ENCODE data around the gene BRWD1. TPM values are rescaled to one million over a fixed set of nuclear protein-coding genes. Genes with fewer than 3 reads are reported as not detected.
A peak's percentile ranks its signal among the peaks of the same experiment; 100 is the strongest.

The BRWD1 gene
- total and polyA plus RNA-seq, 2 of the 8 experiments (the other 6 are each of a cell fraction or from before 2014, with no cell fraction given), result 9.3 to 45.2 TPM

GRCh38 chr21:39182484-39183271 is 130.8 kb downstream of the BRWD1 start:
- H3K9me3 ChIP-seq (ENCODE audit: insufficient read depth in 2 of 2, low read depth in 1 of 2, low read length in 1 of 2), result no peaks in the 10 kb centered on the region
- H2BK5ac ChIP-seq (ENCODE audit: low read depth, low read length), result peak overlapping the region; percentile 98
- TF ChIP-seq SIRT6 (IDR thresholded peaks at IDR 0.05; ENCODE audit: low read length), result no peak
- no peak for TF ChIP-seq EP300 (IDR thresholded peaks at IDR 0.05; ENCODE audit: borderline replicate concordance in 1 of 2, low read depth in 2 of 2, low read length in 2 of 2)
- TF ChIP-seq SIN3A (conservative IDR thresholded peaks at IDR 0.05 in 1 of 2, IDR thresholded peaks at IDR 0.05 in 1 of 2; ENCODE audit: low read depth in 1 of 2, low read length in 2 of 2), result 0 out of 4 replicates have a peak, but pooled peaks of 1 of the 2 experiments have one; percentile 26
- TF ChIP-seq SP4 (IDR thresholded peaks at IDR 0.05; ENCODE audit: low read length), result no peak
- TF ChIP-seq KDM5A (IDR thresholded peaks at IDR 0.05; ENCODE audit: low read length), result 0 out of 2 replicates have a peak, but pooled peaks have one; percentile 12
- TF ChIP-seq CTCF (IDR thresholded peaks at IDR 0.05; ENCODE audit: control extremely low read depth in 1 of 3, insufficient read depth in 1 of 3, low read depth in 1 of 3, low read length in 3 of 3), result no peak
- no peak for TF ChIP-seq RNF2 (IDR thresholded peaks at IDR 0.05; ENCODE audit: borderline replicate concordance, low read depth, low read length, missing control alignments, poor library complexity, severe bottlenecking)
- H4K8ac ChIP-seq (ENCODE audit: extremely low read depth, insufficient read depth, low read length), result peak overlapping the region; percentile 95; the same call in 1 of the 2 replicates
- peak overlapping the region; percentile 86 to 95 (median 91) for H3K9ac ChIP-seq (replicated peaks in 1 of 4; ENCODE audit: extremely low read depth in 1 of 4, low read depth in 3 of 4, low read length in 3 of 4)
- H3K56ac ChIP-seq (replicated peaks; ENCODE audit: insufficient read length, low read depth, low read length), result peak overlapping the region; percentile 90
- ChIA-PET POLR2A (ENCODE audit: partially characterized antibody) (interaction anchor here (0.9 to 2.2 kb wide), 13 partner anchors 9 to 374 kb away, joined by 3 to 17 read pairs (median 4); partner anchors contain the start of genes BRWD1 and HMGN1), CTCF (ENCODE audit: partially characterized antibody) (no interaction called here)
- peak overlapping the region; percentile 85; the same call in 1 of the 2 replicates for H2AFZ ChIP-seq (ENCODE audit: low read length)
- peaks cover 0 to 3% of the 10 kb centered on the region in 2 experiments for H4K20me1 ChIP-seq (replicated peaks in 1 of 2; ENCODE audit: control insufficient read depth in 1 of 2, insufficient read depth in 2 of 2, low read length in 2 of 2)
- H3K4me2 ChIP-seq (ENCODE audit: insufficient read depth in 1 of 2, low read depth in 2 of 2, low read length in 2 of 2), result peak overlapping the region; percentile 72 to 90
- 2% methylated on average over 51 of the region's 51 CpGs; no CpG with 5 or more reads in 1 of the 2 experiments for WGBS, 2 experiments (ENCODE audit: extremely low coverage in 1 of 2, insufficient coverage in 1 of 2, insufficient read length in 1 of 2, insufficient replicate concordance in 2 of 2, low coverage in 1 of 2, low lambda C conversion rate in 2 of 2, missing lambda C conversion rate in 1 of 2)
- H2AK5ac ChIP-seq (ENCODE audit: low read depth, low read length), result no peak overlapping the region
- peak overlapping the region; percentile 89 for H3K27ac ChIP-seq (ENCODE audit: low read depth, low read length)
- H4K91ac ChIP-seq (replicated peaks; ENCODE audit: insufficient read length, low read length), result peak overlapping the region; percentile 88
- H3K14ac ChIP-seq (ENCODE audit: insufficient read length), result no peak overlapping the region
- H3K79me1 ChIP-seq (ENCODE audit: low read depth, low read length), result peaks cover 3% of the 10 kb centered on the region; the same call in 1 of the 2 replicates
- peak overlapping the region; percentile 95 for H3K18ac ChIP-seq (ENCODE audit: extremely low read depth, low read length)
- H2BK120ac ChIP-seq (replicated peaks; ENCODE audit: low read depth, low read length), result peak overlapping the region; percentile 66
- H2BK20ac ChIP-seq (ENCODE audit: low read length), result no peak overlapping the region
- DNase-seq (ENCODE audit: low read depth in 1 of 2, low spot score in 2 of 2) (no peak), FAIRE-seq (no peak)
- peaks cover 7% of the 10 kb centered on the region; the same call in 1 of the 2 replicates for H3K23me2 ChIP-seq (ENCODE audit: low read depth, low read length)
- H2BK12ac ChIP-seq (ENCODE audit: low read depth, low read length), result no peak overlapping the region
- H3K4ac ChIP-seq (replicated peaks; ENCODE audit: insufficient read length, low read depth, low read length), result no peak overlapping the region
- peaks cover 0 to 24% of the 10 kb centered on the region in 2 experiments; a peak in 3 of 4 replicates for H3K79me2 ChIP-seq (ENCODE audit: control insufficient read depth in 1 of 2, insufficient read depth in 2 of 2, low read length in 2 of 2)
- no peaks in the 10 kb centered on the region for H3K27me3 ChIP-seq (replicated peaks in 1 of 4; ENCODE audit: control insufficient read depth in 3 of 4, extremely low read depth in 1 of 4, insufficient read depth in 3 of 4, low read length in 3 of 4)
- no peak overlapping the region for H2BK15ac ChIP-seq (ENCODE audit: low read length)
- H3K4me3 ChIP-seq (ENCODE audit: extremely low read depth in 1 of 4, insufficient read depth in 2 of 4, low read depth in 3 of 4, low read length in 4 of 4), result peak overlapping the region; percentile 83 to 94 (median 86)
- peak overlapping the region; percentile 96 for H4K5ac ChIP-seq (ENCODE audit: insufficient read length, low read depth, low read length)
- peaks cover 0 to 5% (median 3%) of the 10 kb centered on the region in 4 experiments; a peak in 4 of 7 replicates for H3K4me1 ChIP-seq (replicated peaks in 1 of 4; ENCODE audit: control insufficient read depth in 3 of 4, insufficient read depth in 4 of 4, low read length in 3 of 4)
- no peak overlapping the region for H3K23ac ChIP-seq (ENCODE audit: insufficient read length)
- peaks cover 0 to 26% (median 7%) of the 10 kb centered on the region in 4 experiments; a peak in 5 of 8 replicates for H3K36me3 ChIP-seq (ENCODE audit: control insufficient read depth in 2 of 4, insufficient read depth in 4 of 4, low read length in 3 of 4)

Data from H1 (cell line).